22Rv1 (cell line): ENCODE data around the gene ARID1B.

ENCODE experiments used
- H3K27ac ChIP-seq: fragments of 450-650 bp; 2 replicates; pipeline ENCODE4 v1.5.1; 2017
- CTCF ChIP-seq: fragments of 450-650 bp; IDR thresholded peaks from 2 replicates; pipeline ENCODE4 v1.5.1; 2017; ENCODE audit warnings: mild to moderate bottlenecking
- ZFX ChIP-seq: fragments of 450-650 bp; IDR thresholded peaks from 2 replicates; pipeline ENCODE4 v1.6.1; 2017; ENCODE audit warnings: antibody characterized with exemption, borderline replicate concordance

ARID1B gene

DNA sequence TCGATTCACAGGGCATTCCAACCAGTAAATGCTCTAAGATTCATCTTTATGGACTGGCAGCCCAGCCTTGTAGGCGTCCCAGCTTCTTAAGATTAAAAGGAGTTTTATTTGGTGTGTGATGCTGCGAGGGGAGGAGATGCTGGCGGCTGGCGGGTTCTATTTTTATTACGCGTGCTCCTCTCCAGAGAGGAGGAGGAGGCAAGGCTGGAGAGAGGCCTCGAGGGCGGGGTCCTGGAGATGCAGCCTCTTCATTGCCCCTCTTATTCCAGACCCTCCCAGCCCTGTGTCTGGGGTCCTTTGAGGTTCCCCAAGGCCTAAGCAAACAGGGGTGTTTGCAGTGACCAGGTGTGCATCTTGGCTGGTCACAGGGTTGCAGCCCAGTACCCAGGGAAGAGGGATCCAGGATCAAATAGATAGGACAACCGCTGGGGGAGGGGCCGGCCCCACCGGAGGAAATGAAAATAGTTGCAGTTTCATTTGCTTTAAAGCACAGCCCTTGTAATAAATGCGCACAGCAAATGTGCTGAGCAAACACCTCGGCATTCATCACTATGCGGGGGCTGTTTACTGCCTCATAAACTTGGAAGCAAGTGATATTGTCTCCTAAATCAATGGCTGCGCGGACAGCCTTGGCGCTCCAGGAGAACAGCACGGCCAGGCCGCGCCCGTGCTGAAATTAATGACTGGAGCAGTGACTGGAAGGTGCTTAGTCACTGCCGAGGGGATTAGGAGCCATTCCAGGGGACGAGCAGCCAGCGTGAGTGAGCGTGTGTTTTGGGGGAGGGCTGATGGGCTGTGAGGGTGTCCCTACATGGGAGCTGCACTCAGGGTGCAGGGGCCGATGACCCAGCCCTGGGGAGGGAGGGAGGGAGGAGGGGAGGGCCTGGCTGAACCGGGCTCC lies 463.1 kb downstream of the ARID1B start:
- TF ChIP-seq ZFX (no peak), CTCF (no peak)
- H3K27ac ChIP-seq = no peak overlapping the region

GRCh38 chr6:157240960-157241311 lies 463.8 kb downstream of the ARID1B start:
- H3K27ac ChIP-seq = no peak overlapping the region
- TF ChIP-seq ZFX (no peak), CTCF (no peak)

DNA sequence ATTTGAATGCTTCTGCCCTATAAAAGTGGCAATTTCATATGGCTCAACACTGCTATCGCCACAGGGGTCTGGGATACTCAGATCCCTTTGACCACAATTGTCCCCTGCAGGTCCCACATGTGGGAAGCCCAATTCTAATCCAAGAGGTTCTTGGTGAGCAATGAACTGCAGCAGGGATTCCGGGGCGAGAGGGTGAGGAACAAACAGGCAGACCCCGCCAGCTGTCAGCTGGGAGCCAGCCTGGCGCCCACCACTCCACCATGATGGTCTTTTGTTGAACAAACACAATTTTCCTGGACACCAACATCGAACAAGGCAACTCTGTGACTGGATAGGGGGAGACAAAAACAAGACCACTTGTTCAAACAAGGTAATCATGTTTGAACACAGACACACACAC lies 465.6 kb downstream of the ARID1B start:
- H3K27ac ChIP-seq = no peak overlapping the region
- TF ChIP-seq ZFX (no peak), CTCF (no peak)

GRCh38 chr6:157244175-157244574 lies 467.0 kb downstream of the ARID1B start:
- TF ChIP-seq ZFX (no peak), CTCF (no peak)
- H3K27ac ChIP-seq = no peak overlapping the region

DNA sequence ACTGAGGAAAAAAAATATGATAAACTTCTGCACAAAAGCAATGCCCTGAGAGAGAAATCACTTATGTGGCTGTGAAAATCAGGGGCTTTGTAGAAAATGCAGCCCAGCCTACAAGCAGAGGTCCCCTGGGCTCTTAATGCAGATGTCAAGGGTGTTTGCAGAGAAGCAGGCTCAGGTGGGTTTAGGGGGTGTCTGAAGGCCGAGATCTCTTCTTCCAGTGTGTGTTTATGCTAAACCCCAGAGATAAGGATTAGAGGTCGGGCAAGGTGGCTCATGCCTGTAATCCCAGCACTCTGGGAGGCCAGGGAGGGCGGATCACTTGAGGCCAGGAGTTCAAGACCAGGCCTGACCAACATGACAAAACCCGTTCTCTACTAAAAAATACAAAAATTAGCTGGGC lies 467.6 kb downstream of the ARID1B start:
- H3K27ac ChIP-seq = no peak overlapping the region
- TF ChIP-seq CTCF (no peak), ZFX (no peak)

GRCh38 chr6:157245436-157245835 lies 468.3 kb downstream of the ARID1B start:
- no peak for TF ChIP-seq CTCF
- no peak for TF ChIP-seq ZFX
- no peak overlapping the region for H3K27ac ChIP-seq

- H3K27ac ChIP-seq = no peak overlapping the region
- TF ChIP-seq ZFX (no peak), CTCF (no peak)
Observed at GRCh38 chr6:157246048-157246630, 469.0 kb downstream of the ARID1B start.
